HTERT RPE-1 (cell line): ENCODE data around the gene OPN3.
"Not testable (repeated sequence)": the region's sequence is repeated elsewhere in the genome, so short reads cannot be mapped to it uniquely, and the experiment has no call there.

ENCODE experiments used
- in situ Hi-C: fragments of 300-500 bp; cut with MboI; formaldehyde crosslinking; loops from 4 replicates; pipeline ENCODE4 v1.14.3; 2020; ENCODE audit warnings: low sequenced_read_pairs

The OPN3 gene, protein sequence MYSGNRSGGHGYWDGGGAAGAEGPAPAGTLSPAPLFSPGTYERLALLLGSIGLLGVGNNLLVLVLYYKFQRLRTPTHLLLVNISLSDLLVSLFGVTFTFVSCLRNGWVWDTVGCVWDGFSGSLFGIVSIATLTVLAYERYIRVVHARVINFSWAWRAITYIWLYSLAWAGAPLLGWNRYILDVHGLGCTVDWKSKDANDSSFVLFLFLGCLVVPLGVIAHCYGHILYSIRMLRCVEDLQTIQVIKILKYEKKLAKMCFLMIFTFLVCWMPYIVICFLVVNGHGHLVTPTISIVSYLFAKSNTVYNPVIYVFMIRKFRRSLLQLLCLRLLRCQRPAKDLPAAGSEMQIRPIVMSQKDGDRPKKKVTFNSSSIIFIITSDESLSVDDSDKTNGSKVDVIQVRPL

GRCh38 chr1:241640149-241640866 is at the start of gene OPN3, which contains the start of gene CHML:
OPN3 (minus strand) TSS chr1:241640369; CDS start chr1:241640254, 115 bp downstream.
CHML (minus strand) TSS chr1:241640369; CDS start chr1:241635766, 4,603 bp downstream.
- in situ Hi-C loops: loop anchor here (25.0 kb wide), 1 partner anchor 197 kb away; the partner anchor contains the start of gene EXO1

- in situ Hi-C loops: no loop called here
Measured at GRCh38 chr1:241688940-241689368, 48.8 kb upstream of the OPN3 start.

DNA sequence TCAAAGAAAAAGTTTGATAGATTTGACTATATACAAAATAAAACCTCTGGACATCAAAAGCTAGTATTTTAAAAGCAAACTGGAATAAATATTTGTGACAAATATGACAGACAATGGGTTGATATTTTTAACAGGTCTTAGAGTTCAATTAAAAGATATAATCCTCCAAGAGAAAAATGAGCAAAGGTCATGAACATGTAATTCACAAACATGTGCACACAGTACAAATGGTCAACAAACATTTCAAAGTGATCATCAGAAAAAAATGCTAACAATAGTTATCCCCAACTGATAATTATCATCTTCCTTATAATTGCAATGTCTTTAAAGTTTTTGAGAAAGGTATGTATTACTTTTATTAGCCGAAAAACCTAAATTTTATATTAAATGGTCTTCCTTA is 43.9 kb upstream of the OPN3 start:
- in situ Hi-C loops: no loop called here

- in situ Hi-C loops: no loop called here
Measured at GRCh38 chr1:241682921-241683320, 42.8 kb upstream of the OPN3 start.

- in situ Hi-C loops: not testable (repeated sequence)
Measured at GRCh38 chr1:241681861-241682448, 41.8 kb upstream of the OPN3 start.

- in situ Hi-C loops: no loop called here
Measured at GRCh38 chr1:241679961-241680360, 39.8 kb upstream of the OPN3 start.

- in situ Hi-C loops: no loop called here
Measured at GRCh38 chr1:241679404-241679803, 39.2 kb upstream of the OPN3 start.

DNA sequence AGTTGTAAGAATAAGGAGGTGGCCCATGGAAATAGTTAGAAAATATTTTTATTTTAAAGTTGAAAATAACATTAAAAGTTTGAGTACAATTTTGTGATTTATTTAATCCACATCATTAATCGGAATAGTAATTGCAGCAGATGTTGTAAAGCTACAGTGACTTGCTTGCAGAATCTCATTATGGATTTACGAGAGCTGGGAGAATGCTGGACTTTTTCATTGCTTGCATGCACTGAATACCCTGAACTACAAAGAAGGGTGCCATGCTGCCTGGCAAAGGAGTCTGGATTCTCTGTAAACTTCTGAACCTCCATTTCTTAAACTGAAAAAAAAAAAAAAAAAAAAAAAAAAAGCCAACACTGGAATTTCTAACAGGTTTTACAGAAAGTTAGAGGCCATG is 38.4 kb upstream of the OPN3 start:
- in situ Hi-C loops: no loop called here

DNA sequence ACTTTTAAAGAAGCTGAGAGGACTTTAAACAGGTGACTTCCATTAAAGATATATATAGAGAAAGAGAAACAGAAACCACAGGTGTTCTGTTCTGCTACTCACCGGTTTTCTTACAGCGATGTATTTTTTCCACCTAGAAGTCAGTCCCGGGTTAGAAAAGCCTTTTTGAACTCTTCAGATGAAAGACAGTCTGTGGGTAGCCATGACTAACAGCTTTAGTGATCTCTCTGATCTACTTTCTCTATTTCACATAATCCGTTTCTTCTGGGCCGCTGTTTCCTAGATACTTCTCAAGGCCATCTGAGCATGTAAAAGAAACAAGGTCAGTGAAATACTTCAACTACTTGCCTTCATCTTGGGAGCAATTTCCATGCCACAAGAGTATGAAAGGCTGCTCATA is 37.0 kb upstream of the OPN3 start:
- in situ Hi-C loops: no loop called here

DNA sequence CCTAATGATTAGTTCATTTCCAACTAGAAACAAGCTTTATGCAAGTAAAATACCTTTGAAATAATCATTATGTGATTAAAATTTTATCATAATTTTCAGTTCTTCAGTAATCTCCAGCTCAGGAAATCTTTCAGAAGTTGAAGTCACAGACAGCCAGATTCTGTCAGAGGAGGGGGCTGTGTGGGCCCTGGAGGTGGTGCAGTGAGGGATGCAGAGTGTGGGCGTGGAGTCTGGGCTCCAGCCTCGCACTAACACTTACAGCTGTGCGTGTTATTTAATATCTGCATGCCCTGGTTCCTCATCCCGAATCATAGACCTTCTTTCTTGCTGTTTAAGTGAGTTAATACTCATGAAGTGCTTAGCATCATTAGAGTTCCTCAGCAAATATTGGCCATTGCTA is 35.8 kb upstream of the OPN3 start:
- in situ Hi-C loops: no loop called here

- in situ Hi-C loops: no loop called here
Measured at GRCh38 chr1:241674805-241675384, 34.7 kb upstream of the OPN3 start.

- in situ Hi-C loops: no loop called here
Measured at GRCh38 chr1:241672301-241672700, 32.1 kb upstream of the OPN3 start.

DNA sequence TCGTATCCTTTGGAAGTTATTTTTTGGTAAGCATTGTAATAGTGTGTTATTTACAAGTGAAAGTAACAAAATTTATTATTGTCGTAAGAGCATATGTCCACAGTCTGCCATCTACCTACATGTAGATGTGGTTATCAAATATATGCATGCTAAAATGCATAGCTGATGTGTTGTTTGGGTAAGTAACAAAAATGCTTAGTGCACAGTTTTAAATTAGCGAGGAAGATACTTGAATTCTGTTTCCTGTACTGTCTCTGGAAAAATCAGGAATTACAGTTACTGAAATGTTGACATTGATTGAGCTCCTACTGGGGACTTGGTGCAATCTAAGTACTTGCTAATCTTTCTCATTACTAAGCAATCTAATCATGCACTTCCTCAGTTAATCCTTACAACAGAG is 26.2 kb upstream of the OPN3 start:
- in situ Hi-C loops: no loop called here

DNA sequence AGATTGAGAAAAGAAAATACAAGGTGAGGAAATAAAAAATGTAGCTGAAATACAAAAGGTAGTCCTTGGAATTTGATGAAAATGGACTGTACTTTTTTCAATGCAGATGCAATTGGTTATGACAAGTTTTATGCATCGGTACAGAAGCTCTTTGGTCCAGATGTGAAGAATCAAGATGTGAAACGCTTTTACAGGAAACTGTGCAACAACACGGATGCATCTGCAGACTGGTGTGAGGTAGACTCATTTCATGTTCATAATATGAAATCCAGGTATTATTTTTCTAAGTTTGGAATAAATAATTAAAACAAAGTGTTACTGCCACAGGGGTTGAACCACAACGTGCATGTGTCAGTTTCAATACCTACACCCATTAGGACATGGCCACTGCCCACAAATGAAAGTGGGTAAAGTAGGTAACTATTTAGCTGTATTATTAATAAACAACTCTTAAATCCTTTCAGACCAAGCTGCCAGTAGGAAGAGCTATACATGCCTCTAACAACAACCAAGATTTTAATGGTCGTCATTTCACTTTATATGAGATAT is 20.3 kb upstream of the OPN3 start:
- in situ Hi-C loops: no loop called here

DNA sequence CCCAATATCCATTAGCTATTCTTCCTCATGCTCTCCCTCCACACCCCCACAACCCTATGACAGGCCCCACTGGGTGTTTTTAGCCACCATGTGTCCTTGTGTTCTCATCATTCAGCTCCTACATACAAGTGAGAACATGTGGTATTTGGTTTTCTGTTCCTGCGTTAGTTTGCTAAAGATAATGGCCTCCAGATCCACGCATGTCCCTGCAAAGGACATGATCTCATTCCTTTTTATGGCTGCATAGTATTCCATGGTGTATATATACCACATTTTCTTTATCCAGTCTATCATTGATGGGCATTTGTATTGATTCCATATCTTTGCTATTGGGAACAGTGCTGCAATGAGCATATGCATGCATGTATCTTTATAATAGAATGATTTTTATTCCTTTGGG is 18.8 kb upstream of the OPN3 start:
- in situ Hi-C loops: not testable (repeated sequence)

GRCh38 chr1:241658081-241658793 is 18.1 kb upstream of the OPN3 start:
- in situ Hi-C loops: no loop called here

DNA sequence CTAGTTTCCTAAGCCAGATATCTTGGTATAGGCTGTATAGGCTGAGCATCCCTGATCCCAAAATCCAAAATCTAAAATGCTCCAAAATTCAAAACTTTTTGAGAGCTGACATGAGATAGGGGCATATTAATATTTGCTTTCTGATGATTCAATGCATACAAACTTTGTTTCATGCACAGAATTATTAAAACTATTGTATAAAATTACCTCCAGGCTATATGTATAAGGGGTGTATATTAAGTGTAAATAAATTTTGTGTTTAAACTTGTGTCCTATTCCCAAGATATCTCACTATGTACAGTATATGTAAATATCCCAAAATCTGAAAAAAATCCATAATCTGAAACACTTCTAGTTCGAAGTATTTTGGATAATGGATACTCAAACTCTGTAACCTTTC is 14.5 kb upstream of the OPN3 start:
- in situ Hi-C loops: no loop called here

- in situ Hi-C loops: no loop called here
Measured at GRCh38 chr1:241654019-241654418, 13.8 kb upstream of the OPN3 start.

GRCh38 chr1:241652012-241652411 is 11.8 kb upstream of the OPN3 start, which contains the start of gene WDR64:
WDR64 (plus strand) TSS chr1:241652281; CDS start chr1:241652485, 204 bp downstream.
- in situ Hi-C loops: no loop called here

- in situ Hi-C loops: loop anchor here (25.0 kb wide), 1 partner anchor 189 kb away; the partner anchor contains the start of gene EXO1
Measured at GRCh38 chr1:241648159-241648558, 8.0 kb upstream of the OPN3 start.
